ENCODE data around the gene SLC25A4. TPM values are rescaled to one million over a fixed set of nuclear protein-coding genes. Genes with fewer than 3 reads are reported as not detected.

The SLC25A4 gene
- total and polyA plus RNA-seq, 10 of the 15 experiments (the other 5 are each of a cell fraction or from before 2014, with no cell fraction given): 12.6 to 161 (median 38.2) TPM

DNA sequence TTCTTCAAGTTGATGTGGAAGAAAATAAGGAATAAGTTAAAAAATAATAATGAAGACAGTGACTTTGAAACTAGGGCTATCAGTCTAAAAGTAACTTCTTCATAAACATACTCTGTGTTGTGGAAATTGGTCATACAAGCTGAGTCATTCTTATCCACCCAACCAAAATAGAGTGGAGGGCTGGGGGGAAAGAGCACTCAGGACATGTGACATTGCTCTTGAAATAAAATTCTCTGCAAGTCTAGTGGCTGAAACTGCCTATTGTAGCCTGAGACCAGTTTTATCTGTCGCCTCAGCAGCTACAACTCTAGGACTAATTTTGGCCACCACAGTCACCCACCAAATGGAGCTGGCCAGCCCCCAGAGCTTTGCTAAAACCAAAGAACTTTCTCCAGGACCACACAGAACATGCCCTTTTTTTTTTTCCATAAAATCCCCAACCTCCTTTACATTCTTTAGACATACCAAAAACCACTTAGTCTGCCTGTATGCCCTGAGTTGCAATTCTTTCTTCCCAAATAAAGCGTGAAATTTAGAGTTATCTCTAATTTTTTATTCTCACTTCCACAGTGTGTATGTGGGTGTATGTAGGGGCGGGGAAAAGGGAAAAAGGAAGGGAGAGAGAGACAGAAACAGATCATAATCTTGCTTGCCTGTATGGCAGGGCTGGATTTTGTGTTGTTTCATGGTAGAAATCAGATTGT, 23.0 kb upstream of the SLC25A4 start:
- POLR2A ChIA-PET: no interaction called here
- no peaks in the 10 kb centered on the region for H3K36me3 ChIP-seq (ENCODE audit: control insufficient read depth in 2 of 2, insufficient read depth in 2 of 2, low read length in 1 of 2)
- FAIRE-seq (no peak), DNase-seq (ENCODE audit: low read depth, low spot score) (no peak), ATAC-seq (peak; percentile 41)
- H3K4me3 ChIP-seq: no peak overlapping the region
- in situ Hi-C loops (cut with MboI): no loop called here
- SMC1A ChIA-PET (ENCODE audit: uncharacterized antibody, unreplicated experiment): interaction anchor here (1.6 kb wide), 1 partner anchor 64 kb away, joined by 3 read pairs; no protein-coding TSS in a partner anchor
- peaks cover 12% of the 10 kb centered on the region for H3K4me1 ChIP-seq (ENCODE audit: control insufficient read depth, insufficient read depth, low read length)
- H3K79me2 ChIP-seq (ENCODE audit: control insufficient read depth, insufficient read depth, low read length): no peaks in the 10 kb centered on the region
- intact Hi-C loops (cut with micrococcal nuclease; ENCODE audit: unreplicated experiment): no loop called here
- no peak overlapping the region for H3K27ac ChIP-seq (ENCODE audit: control insufficient read depth, insufficient read depth)
- RAD21 ChIA-PET (ENCODE audit: unreplicated experiment): no interaction called here
- H3K9me3 ChIP-seq (replicated peaks; ENCODE audit: control insufficient read depth, insufficient read depth, low read length): no peaks in the 10 kb centered on the region
- no peak for TF ChIP-seq ESRRA (IDR thresholded peaks at IDR 0.05; ENCODE audit: low read length)
- TF ChIP-seq SREBF1 (IDR thresholded peaks at IDR 0.05; ENCODE audit: low read length): no peak
- no peak for TF ChIP-seq FOS (IDR thresholded peaks at IDR 0.05; ENCODE audit: borderline replicate concordance, extremely low read depth, insufficient read length)
- TF ChIP-seq NFIC (IDR thresholded peaks at IDR 0.05; ENCODE audit: low read depth, low read length): no peak
- TF ChIP-seq HDAC2 (IDR thresholded peaks at IDR 0.05): no peak
- TF ChIP-seq HDGF (IDR thresholded peaks at IDR 0.05): no peak
- no peak for TF ChIP-seq CEBPZ (IDR thresholded peaks at IDR 0.05; ENCODE audit: low read depth, low read length)
- TF ChIP-seq, protein P1, sequence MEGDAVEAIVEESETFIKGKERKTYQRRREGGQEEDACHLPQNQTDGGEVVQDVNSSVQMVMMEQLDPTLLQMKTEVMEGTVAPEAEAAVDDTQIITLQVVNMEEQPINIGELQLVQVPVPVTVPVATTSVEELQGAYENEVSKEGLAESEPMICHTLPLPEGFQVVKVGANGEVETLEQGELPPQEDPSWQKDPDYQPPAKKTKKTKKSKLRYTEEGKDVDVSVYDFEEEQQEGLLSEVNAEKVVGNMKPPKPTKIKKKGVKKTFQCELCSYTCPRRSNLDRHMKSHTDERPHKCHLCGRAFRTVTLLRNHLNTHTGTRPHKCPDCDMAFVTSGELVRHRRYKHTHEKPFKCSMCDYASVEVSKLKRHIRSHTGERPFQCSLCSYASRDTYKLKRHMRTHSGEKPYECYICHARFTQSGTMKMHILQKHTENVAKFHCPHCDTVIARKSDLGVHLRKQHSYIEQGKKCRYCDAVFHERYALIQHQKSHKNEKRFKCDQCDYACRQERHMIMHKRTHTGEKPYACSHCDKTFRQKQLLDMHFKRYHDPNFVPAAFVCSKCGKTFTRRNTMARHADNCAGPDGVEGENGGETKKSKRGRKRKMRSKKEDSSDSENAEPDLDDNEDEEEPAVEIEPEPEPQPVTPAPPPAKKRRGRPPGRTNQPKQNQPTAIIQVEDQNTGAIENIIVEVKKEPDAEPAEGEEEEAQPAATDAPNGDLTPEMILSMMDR (IDR thresholded peaks at IDR 0.05 in 2 of 3, conservative IDR thresholded peaks at IDR 0.05 in 1 of 3; ENCODE audit: control insufficient read depth in 2 of 3, extremely low read depth in 1 of 3, insufficient read depth in 1 of 3, low read depth in 3 of 3, low read length in 3 of 3): no peak
- TF ChIP-seq STAT1 (conservative IDR thresholded peaks at IDR 0.05): no peak
- TF ChIP-seq NR2C2 (IDR thresholded peaks at IDR 0.05; ENCODE audit: borderline replicate concordance, control insufficient read depth, insufficient read length, low read depth): no peak
- no peak for TF ChIP-seq BCL11A (IDR thresholded peaks at IDR 0.05; ENCODE audit: low read depth, low read length)
- TF ChIP-seq EP300 (IDR thresholded peaks at IDR 0.05; ENCODE audit: borderline replicate concordance in 1 of 2, control insufficient read depth in 1 of 2, low read depth in 2 of 2, low read length in 2 of 2): no peak
- no peak for TF ChIP-seq KLF5 (IDR thresholded peaks at IDR 0.05; ENCODE audit: partially characterized antibody)
- H3K4me2 ChIP-seq (ENCODE audit: control insufficient read depth, insufficient read depth): no peak overlapping the region
- H3K27me3 ChIP-seq (replicated peaks in 1 of 2; ENCODE audit: control insufficient read depth in 2 of 2, insufficient read depth in 2 of 2, low read length in 1 of 2): no peaks in the 10 kb centered on the region; a peak in 2 of 4 replicates
- no peak overlapping the region for H2AFZ ChIP-seq (ENCODE audit: control insufficient read depth, low read depth, low read length)
- H3K9ac ChIP-seq (ENCODE audit: control insufficient read depth, insufficient read depth, low read length): no peak overlapping the region
- H4K20me1 ChIP-seq (ENCODE audit: control insufficient read depth, insufficient read depth): no peaks in the 10 kb centered on the region
- WGBS (ENCODE audit: insufficient coverage, insufficient replicate concordance, low lambda C conversion rate, missing lambda C conversion rate): 22% methylated on average over 3 of the region's 3 CpGs
- CTCF ChIA-PET: interaction anchor here (0.6 to 1.9 kb wide), 4 partner anchors 14 to 493 kb away, joined by 3 to 6 read pairs (median 4); no protein-coding TSS in a partner anchor
- BruUV-seq (replicated peaks): no TSS peak
